ENCODE results near the gene MLANA. TPM values are rescaled to one million over a fixed set of nuclear protein-coding genes. Genes with fewer than 3 reads are reported as not detected.
A peak's percentile ranks its signal among the peaks of the same experiment; 100 is the strongest.

Gene MLANA, protein sequence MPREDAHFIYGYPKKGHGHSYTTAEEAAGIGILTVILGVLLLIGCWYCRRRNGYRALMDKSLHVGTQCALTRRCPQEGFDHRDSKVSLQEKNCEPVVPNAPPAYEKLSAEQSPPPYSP
- not detected for total RNA-seq

DNA sequence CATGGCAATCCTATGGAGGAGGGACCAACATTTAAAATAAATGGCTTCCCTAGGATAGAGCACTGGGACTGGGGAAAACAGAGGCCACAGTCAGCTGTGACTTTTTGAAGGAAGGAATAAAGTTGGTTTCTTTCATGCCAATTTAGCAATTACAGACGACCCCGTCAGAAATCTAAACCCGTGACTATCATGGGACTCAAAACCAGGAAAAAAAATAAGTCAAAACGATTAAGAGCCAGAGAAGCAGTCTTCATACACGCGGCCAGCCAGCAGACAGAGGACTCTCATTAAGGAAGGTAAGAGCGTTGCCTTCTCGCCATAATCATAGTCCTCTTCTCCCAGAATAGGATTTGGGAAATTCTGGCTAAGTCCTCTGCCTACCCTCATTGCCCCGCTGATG lies at the start of gene MLANA:
MLANA (plus strand) TSS at position 249 of the 400 bp plus-strand sequence. CDS start 1,586 bp downstream, outside the sequence.
- Histone ChIP-seq H3K27me3 (no peaks in the 10 kb centered on the region), H3K36me3 (no peaks in the 10 kb centered on the region), H3K9me3 (no peaks in the 10 kb centered on the region), H3K4me1 (no peaks in the 10 kb centered on the region), H3K4me3 (no peak within 1 kb of the TSS), H3K27ac (no peak within 1 kb of the TSS)
- intact Hi-C loops (cut with DNase I; ENCODE audit: low total_unique reads) = no loop called here
- TF ChIP-seq, protein P1, sequence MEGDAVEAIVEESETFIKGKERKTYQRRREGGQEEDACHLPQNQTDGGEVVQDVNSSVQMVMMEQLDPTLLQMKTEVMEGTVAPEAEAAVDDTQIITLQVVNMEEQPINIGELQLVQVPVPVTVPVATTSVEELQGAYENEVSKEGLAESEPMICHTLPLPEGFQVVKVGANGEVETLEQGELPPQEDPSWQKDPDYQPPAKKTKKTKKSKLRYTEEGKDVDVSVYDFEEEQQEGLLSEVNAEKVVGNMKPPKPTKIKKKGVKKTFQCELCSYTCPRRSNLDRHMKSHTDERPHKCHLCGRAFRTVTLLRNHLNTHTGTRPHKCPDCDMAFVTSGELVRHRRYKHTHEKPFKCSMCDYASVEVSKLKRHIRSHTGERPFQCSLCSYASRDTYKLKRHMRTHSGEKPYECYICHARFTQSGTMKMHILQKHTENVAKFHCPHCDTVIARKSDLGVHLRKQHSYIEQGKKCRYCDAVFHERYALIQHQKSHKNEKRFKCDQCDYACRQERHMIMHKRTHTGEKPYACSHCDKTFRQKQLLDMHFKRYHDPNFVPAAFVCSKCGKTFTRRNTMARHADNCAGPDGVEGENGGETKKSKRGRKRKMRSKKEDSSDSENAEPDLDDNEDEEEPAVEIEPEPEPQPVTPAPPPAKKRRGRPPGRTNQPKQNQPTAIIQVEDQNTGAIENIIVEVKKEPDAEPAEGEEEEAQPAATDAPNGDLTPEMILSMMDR (IDR thresholded peaks at IDR 0.05) = no peak
- TF ChIP-seq POLR2AphosphoS5 (IDR thresholded peaks at IDR 0.05) = no peak
- no peak for TF ChIP-seq POLR2A (IDR thresholded peaks at IDR 0.05)
- DNase-seq (ENCODE audit: low spot score in 2 of 2) = no peak

DNA sequence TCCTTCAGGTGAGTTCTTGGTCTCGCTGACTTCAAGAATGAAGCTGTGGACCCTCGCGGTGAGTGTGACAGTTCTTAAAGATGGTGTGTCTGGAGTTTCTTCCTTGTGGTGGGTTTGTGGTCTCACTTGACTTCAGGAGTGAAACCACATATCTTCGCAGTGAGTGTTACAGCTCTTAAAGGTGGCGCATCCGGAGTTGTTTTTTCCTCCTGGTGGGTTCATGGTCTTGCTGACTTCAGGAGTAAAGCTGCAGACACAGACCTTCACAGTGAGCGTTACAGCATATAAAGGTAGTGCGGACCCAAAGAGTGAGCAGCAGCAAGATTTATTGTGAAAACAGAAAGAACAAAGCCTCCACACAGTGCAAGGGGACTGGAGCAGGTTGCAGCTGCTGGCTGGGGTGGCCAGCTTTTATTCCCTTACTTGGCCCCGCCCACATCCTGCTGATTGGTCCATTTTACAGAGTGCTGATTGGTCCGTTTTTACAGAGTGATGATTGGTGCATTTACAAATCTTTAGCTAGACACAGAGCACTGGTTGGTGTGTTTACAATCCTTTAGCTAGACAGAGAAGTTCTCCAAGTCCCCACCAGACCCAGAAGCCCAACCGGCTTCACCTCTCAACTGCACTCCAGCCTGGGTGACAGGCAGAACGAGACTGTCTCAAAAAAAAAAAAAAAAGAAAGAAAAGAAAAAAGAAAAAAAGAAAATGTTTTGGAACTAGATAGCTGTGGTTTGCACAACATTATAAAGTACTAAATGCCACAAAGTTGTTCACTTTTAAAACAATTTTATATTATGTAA lies 48.7 kb upstream of the MLANA start:
- no peaks in the 10 kb centered on the region for H3K4me1 ChIP-seq
- no peak overlapping the region for H3K27ac ChIP-seq
- H3K27me3 ChIP-seq = no peaks in the 10 kb centered on the region
- TF ChIP-seq POLR2AphosphoS5 (IDR thresholded peaks at IDR 0.05) = no peak
- TF ChIP-seq POLR2A (IDR thresholded peaks at IDR 0.05) = no peak
- TF ChIP-seq, protein P1 (IDR thresholded peaks at IDR 0.05) = no peak
- intact Hi-C loops (cut with DNase I; ENCODE audit: low total_unique reads) = no loop called here
- no peaks in the 10 kb centered on the region for H3K36me3 ChIP-seq
- H3K9me3 ChIP-seq = no peaks in the 10 kb centered on the region
- no peak overlapping the region for H3K4me3 ChIP-seq
- no peak for DNase-seq (ENCODE audit: low spot score in 2 of 2)

DNA sequence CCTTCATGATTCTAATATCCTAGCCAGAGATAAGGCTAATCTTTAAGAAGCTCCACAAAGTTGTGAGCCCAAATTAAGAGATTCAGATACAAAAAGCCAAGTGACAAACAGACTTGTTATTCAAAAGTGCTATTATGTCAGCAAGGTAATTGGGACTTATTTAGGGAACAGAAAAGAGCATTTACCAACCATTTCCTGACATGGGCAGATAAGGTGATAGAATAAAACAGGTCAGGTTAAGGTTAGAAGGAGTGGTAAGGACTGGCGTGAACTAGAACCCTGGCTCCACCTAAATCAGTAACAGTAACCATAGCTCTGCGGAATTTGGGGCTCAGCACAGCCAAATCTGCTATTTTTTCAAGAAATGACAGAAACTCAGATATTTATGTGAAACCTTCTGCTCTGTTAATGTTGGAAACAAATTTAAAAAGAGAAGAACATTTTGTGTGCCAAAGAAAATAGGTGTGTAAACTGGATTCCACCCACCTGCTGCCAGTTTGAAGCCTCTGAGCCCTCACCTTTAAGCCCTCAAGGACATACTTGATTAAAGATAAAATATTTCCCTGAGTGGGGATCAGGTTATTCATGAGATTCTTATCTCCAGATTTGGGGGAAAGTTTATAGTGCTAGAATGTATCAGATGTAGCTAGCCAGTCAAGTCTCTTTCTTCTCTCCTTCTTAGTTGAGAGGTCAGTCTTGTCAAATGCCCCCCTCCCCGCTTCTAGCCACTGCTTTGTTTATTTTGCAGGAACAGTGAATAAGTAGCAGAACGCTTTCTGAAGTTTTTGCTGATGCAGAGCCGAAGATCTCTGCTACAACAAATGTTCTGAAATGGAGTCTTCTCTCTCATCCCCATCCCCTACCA lies 47.5 kb upstream of the MLANA start:
- H3K36me3 ChIP-seq = no peaks in the 10 kb centered on the region
- intact Hi-C loops (cut with DNase I; ENCODE audit: low total_unique reads) = no loop called here
- no peak overlapping the region for H3K4me3 ChIP-seq
- DNase-seq (ENCODE audit: low spot score in 2 of 2) = no peak
- H3K9me3 ChIP-seq = no peaks in the 10 kb centered on the region
- peak overlapping the region; percentile 8 to 48 for H3K27ac ChIP-seq
- no peaks in the 10 kb centered on the region for H3K27me3 ChIP-seq
- no peaks in the 10 kb centered on the region for H3K4me1 ChIP-seq
- TF ChIP-seq POLR2AphosphoS5 (IDR thresholded peaks at IDR 0.05) = no peak
- TF ChIP-seq POLR2A (IDR thresholded peaks at IDR 0.05) = no peak
- TF ChIP-seq, protein P1 (IDR thresholded peaks at IDR 0.05) = no peak

DNA sequence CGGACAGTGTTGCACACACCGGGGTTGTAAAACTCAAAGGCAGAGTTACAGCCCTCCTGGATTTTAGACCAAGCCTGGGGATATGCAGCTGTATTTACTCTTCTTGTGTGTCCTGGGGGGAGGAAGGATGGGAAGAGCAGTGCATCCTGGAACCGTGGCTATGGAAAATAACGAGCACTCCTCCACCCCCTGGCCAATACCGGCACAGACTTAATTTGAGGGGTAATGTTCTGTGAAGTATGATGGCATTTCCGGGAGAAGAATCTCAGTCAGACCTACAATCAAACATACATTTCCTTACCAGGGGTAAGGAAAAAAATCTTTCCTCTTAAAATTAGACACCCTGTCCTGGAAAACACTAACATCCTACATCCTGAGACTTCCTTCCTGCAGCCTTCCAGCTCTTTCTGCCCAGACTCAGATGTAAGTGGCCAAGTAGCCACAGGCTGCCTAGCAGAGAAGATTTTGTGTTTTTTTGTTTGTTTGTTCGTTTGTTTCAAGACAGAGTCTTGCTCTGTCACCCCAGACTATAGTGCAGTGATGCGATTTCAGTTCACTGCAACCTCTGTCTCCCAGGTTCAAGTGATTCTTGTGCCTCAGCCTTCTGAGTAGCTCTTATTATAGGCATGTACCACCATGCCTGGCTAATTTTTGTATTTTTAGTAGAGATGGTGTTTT lies 46.8 kb upstream of the MLANA start:
- no peak for DNase-seq (ENCODE audit: low spot score in 2 of 2)
- intact Hi-C loops (cut with DNase I; ENCODE audit: low total_unique reads) = no loop called here
- Histone ChIP-seq H3K27ac (peak overlapping the region; percentile 25 to 62), H3K27me3 (no peaks in the 10 kb centered on the region), H3K4me1 (no peaks in the 10 kb centered on the region), H3K9me3 (no peaks in the 10 kb centered on the region), H3K36me3 (no peaks in the 10 kb centered on the region), H3K4me3 (no peak overlapping the region)
- TF ChIP-seq POLR2AphosphoS5 (IDR thresholded peaks at IDR 0.05) = no peak
- TF ChIP-seq, protein P1 (IDR thresholded peaks at IDR 0.05) = no peak
- TF ChIP-seq POLR2A (IDR thresholded peaks at IDR 0.05) = no peak

Data from breast epithelium (tissue), 4 donors.